NCI-H1694 treated with DMSO at 0.1 percent for 48 hours (cell line): ENCODE results near the gene TP53I13.
A peak's percentile ranks its signal among the peaks of the same experiment; 100 is the strongest.

Source experiments
- DNase-seq: peaks from one replicate; lab custom pipeline; 2025; lab: John Stamatoyannopoulos, UW

Gene TP53I13

GRCh38 chr17:29615492-29616299, 47.2 kb downstream of the TP53I13 start:
- peak; percentile 71 for DNase-seq

GRCh38 chr17:29616300-29617048, 48.0 kb downstream of the TP53I13 start:
- no peak for DNase-seq

GRCh38 chr17:29617125-29617480, 48.6 kb downstream of the TP53I13 start:
- peak; percentile 90 for DNase-seq

- peak; percentile 66 for DNase-seq
These were observed 49.2 kb downstream of the TP53I13 start for GRCh38 chr17:29617481-29618271.

GRCh38 chr17:29618272-29619065, 50.0 kb downstream of the TP53I13 start:
- no peak for DNase-seq

GRCh38 chr17:29619251-29619650, 50.8 kb downstream of the TP53I13 start:
- DNase-seq, result peak; percentile 12

- no peak for DNase-seq
These were observed 51.8 kb downstream of the TP53I13 start for GRCh38 chr17:29620271-29620670.

- DNase-seq, result no peak
These were observed 52.4 kb downstream of the TP53I13 start for GRCh38 chr17:29620779-29621500.

- no peak for DNase-seq
These were observed 53.3 kb downstream of the TP53I13 start for GRCh38 chr17:29621751-29622194.
